Prostate gland (tissue), 2 donors: ENCODE results near the gene CRABP2. TPM values are rescaled to one million over a fixed set of nuclear protein-coding genes. Genes with fewer than 3 reads are reported as not detected.

Source experiments
- DNase-seq: peaks from one replicate; pipeline ENCODE4 v3.0.0-alpha.2; 2019; ENCODE audit warnings: low spot score
- H3K27ac ChIP-seq, 2 donors: fragments of 200-600 bp; sonication (generic); 2 replicates each; pipeline ENCODE4 v1.5.1; 2017 to 2019
- H3K27me3 ChIP-seq: fragments of 200-600 bp; sonication (generic); replicated peaks from 2 replicates; pipeline ENCODE4 v1.5.1; 2019; ENCODE audit not compliant: insufficient read depth
- H3K36me3 ChIP-seq, 2 donors: fragments of 200-600 bp; sonication (generic); 1 replicate in 1 of 2; 2 replicates in 1 of 2; pipeline versions ENCODE4 v1.5.1 to v1.8.1; 2017 to 2019
- H3K4me1 ChIP-seq: fragments of 200-600 bp; sonication (generic); replicated peaks from 2 replicates; pipeline ENCODE4 v1.5.1; 2019
- H3K4me3 ChIP-seq, 2 donors: fragments of 200-600 bp; sonication (generic); 2 replicates each; pipeline ENCODE4 v1.5.1; 2017 to 2019
- H3K9me3 ChIP-seq: fragments of 200-600 bp; sonication (generic); 2 replicates; pipeline ENCODE4 v1.5.1; 2017
- CTCF ChIP-seq, 4 experiments: fragments of 200-600 bp in 2 of 4; fragments of 450-650 bp in 2 of 4; sonication (generic) in 2 of 4; IDR thresholded peaks; 1 replicate in 3 of 4; 2 replicates in 1 of 4; pipeline ENCODE4 v1.5.1; 2016 to 2019; ENCODE audit warnings: antibody characterized with exemption in 4 of 4, mild to moderate bottlenecking in 2 of 4, moderate library complexity in 2 of 4
- POLR2A ChIP-seq: fragments of 450-650 bp; IDR thresholded peaks from one replicate; pipeline ENCODE4 v1.6.1; 2016; ENCODE audit warnings: antibody characterized with exemption, mild to moderate bottlenecking
- POLR2AphosphoS5 ChIP-seq: sonication (generic); formaldehyde crosslinking; IDR thresholded peaks from one replicate; pipeline ENCODE4 v1.6.1; 2017; ENCODE audit warnings: antibody characterized with exemption
- WGBS: methylation state at CpG from one replicate; pipeline ENCODE4 v1.1.5; 2018; 5-methylcytosine and 5-hydroxymethylcytosine counted together
- intact Hi-C: fragments of 100-400 bp; cut with DNase I; formaldehyde crosslinking; loops from one replicate; pipeline ENCODE4 v1.14.2; 2022
- total RNA-seq, 2 donors: library from RNA; depleted of rRNA; stranded (reverse); fragments of >200 nt; gene quantifications; one replicate each; pipeline ENCODE4 v1.1.0, GENCODE V29; 2016

CRABP2 gene
- 10 to 100 TPM; 27.3 to 30.8 TPM for total RNA-seq

- intact Hi-C loops = no loop called here
- Histone ChIP-seq H3K4me3 (peak within 1 kb of the TSS; percentile 31 to 33), H3K27me3 (no peaks in the 10 kb centered on the region), H3K9me3 (no peaks in the 10 kb centered on the region), H3K27ac (peak within 1 kb of the TSS; percentile 31 to 64), H3K36me3 (no peaks in the 10 kb centered on the region), H3K4me1 (peaks cover 12% of the 10 kb centered on the region)
- 1% methylated on average over 33 of the region's 42 CpGs for WGBS
- no peak for DNase-seq
- TF ChIP-seq POLR2A (peak; percentile 62), POLR2AphosphoS5 (no peak)
Observed at GRCh38 chr1:156705321-156705917, at the start of gene CRABP2. TSS of gene CRABP2 (minus strand) at chr1:156705583. CDS start at chr1:156705446, 137 bp downstream.

- H3K27ac ChIP-seq = no peak overlapping the region
- no peak for DNase-seq
- no peak overlapping the region for H3K4me3 ChIP-seq
- H3K36me3 ChIP-seq = no peaks in the 10 kb centered on the region
- no peaks in the 10 kb centered on the region for H3K27me3 ChIP-seq
- WGBS = 82% methylated on average over 8 of the region's 8 CpGs
- intact Hi-C loops = no loop called here
- H3K4me1 ChIP-seq = peaks cover under 1% of the 10 kb centered on the region
- no peaks in the 10 kb centered on the region for H3K9me3 ChIP-seq
- TF ChIP-seq POLR2AphosphoS5 (no peak), POLR2A (no peak), CTCF (IDR thresholded peaks at IDR 0.05) (no peak)
Observed at GRCh38 chr1:156754219-156754618, 48.8 kb upstream of the CRABP2 start.

- Histone ChIP-seq H3K4me1 (peaks cover 11% of the 10 kb centered on the region), H3K4me3 (peak overlapping the region in 1 of 2 donors; percentile 99), H3K36me3 (no peaks in the 10 kb centered on the region), H3K9me3 (no peaks in the 10 kb centered on the region), H3K27ac (peak overlapping the region; percentile 96 to 97), H3K27me3 (no peaks in the 10 kb centered on the region)
- DNase-seq = no peak
- no peak for TF ChIP-seq CTCF (IDR thresholded peaks at IDR 0.05)
- TF ChIP-seq POLR2A = no peak
- TF ChIP-seq POLR2AphosphoS5 = peak; percentile 27
- intact Hi-C loops = no loop called here
- WGBS = 0% methylated on average over 1 of the region's 1 CpG
Observed at GRCh38 chr1:156752843-156753482, 47.6 kb upstream of the CRABP2 start.

GRCh38 chr1:156751757-156752481, 46.5 kb upstream of the CRABP2 start:
- Histone ChIP-seq H3K9me3 (no peaks in the 10 kb centered on the region), H3K4me1 (peaks cover 18% of the 10 kb centered on the region), H3K36me3 (no peaks in the 10 kb centered on the region), H3K27me3 (no peaks in the 10 kb centered on the region), H3K4me3 (peak overlapping the region; percentile 94 to 99), H3K27ac (peak overlapping the region; percentile 96 to 97)
- TF ChIP-seq POLR2AphosphoS5 = peak; percentile 92
- peak in 2 of 4 experiments; percentile 25 to 35 for TF ChIP-seq CTCF (IDR thresholded peaks at IDR 0.05)
- no peak for TF ChIP-seq POLR2A
- under 1% methylated on average over 66 of the region's 68 CpGs for WGBS
- peak; percentile 97 for DNase-seq
- intact Hi-C loops = no loop called here

GRCh38 chr1:156751451-156751756, 46.0 kb upstream of the CRABP2 start, which contains the start of gene HDGF:
TSS of gene HDGF (minus strand) at chr1:156751675. CDS start at chr1:156751429, 246 bp downstream.
- no peak for DNase-seq
- peak within 1 kb of the TSS; percentile 94 to 99 for H3K4me3 ChIP-seq
- H3K27me3 ChIP-seq = no peaks in the 10 kb centered on the region
- H3K36me3 ChIP-seq = no peaks in the 10 kb centered on the region
- intact Hi-C loops = no loop called here
- H3K27ac ChIP-seq = peak within 1 kb of the TSS; percentile 96 to 97
- H3K4me1 ChIP-seq = peaks cover 19% of the 10 kb centered on the region
- TF ChIP-seq POLR2A (no peak), POLR2AphosphoS5 (no peak), CTCF (IDR thresholded peaks at IDR 0.05) (no peak)
- WGBS = 0% methylated on average over 8 of the region's 48 CpGs
- no peaks in the 10 kb centered on the region for H3K9me3 ChIP-seq
